Erythroblast (primary cell): ENCODE data around the gene ZNF525.

ENCODE experiments used
- GATA1 ChIP-seq: IDR thresholded peaks from 2 replicates; pipeline ENCODE4 v1.6.1; 2011; ENCODE audit warnings: low read depth, mild to moderate bottlenecking, control low read depth, low read length, moderate library complexity
- POLR2A ChIP-seq: IDR thresholded peaks from 2 replicates; pipeline ENCODE4 v1.6.1; 2011; ENCODE audit warnings: mild to moderate bottlenecking, low read length

DNA sequence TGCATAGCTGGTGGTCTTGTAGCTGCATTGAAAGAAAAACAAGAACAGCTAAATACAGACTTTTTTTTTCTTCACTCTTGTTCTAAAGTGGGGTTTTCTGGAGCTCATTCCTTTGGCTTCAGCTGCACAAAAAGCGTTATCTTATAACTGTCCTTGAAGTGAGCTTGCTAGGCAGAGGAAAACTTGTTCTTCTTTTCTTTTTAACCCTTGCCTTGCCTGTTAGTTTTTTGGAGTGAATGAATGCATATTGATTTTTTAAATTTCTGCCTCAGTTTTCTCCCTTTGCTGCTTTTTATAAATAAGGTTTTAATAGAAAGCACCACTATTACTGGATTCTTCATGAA is 31.0 kb downstream of the ZNF525 start:
- TF ChIP-seq POLR2A: no peak
- no peak for TF ChIP-seq GATA1
